Measurements from ENCODE around the gene POC5. TPM values are rescaled to one million over a fixed set of nuclear protein-coding genes. Genes with fewer than 3 reads are reported as not detected.
"Not testable (repeated sequence)": the region's sequence is repeated elsewhere in the genome, so short reads cannot be mapped to it uniquely, and the experiment has no call there.

The POC5 gene
- total and polyA plus RNA-seq, 9 donors: 8.3 to 14.4 (median 12.1) TPM

DNA sequence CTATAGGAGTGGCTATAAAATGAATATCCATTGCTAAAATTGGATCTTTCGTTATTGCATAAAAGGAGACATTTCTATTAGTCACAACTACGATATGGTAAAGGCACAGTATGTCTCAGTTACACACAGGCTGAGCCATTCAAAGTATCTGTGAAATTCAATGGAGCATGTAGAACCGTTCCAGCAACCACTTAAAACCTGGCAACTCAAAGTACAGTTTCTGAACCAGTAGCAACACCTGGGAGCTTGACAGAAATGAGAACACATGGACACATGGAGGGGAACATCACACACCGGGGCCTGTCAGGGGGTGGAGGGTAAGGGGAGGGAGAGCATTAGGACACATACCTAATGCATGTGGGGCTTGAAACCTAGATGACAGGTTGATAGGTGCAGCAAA, 15.4 kb downstream of the POC5 start:
- WGBS, 3 donors: 96 to 97% (median 96%) methylated on average over 4 of the region's 4 CpGs
- no peak overlapping the region for H3K27ac ChIP-seq
- no peak overlapping the region for H3K4me3 ChIP-seq
- no peaks in the 10 kb centered on the region for H3K4me1 ChIP-seq (ENCODE audit: insufficient read depth)
- no peak for DNase-seq
- H3K9me3 ChIP-seq: no peaks in the 10 kb centered on the region
- no peaks in the 10 kb centered on the region for H3K36me3 ChIP-seq
- TF ChIP-seq, protein P1, sequence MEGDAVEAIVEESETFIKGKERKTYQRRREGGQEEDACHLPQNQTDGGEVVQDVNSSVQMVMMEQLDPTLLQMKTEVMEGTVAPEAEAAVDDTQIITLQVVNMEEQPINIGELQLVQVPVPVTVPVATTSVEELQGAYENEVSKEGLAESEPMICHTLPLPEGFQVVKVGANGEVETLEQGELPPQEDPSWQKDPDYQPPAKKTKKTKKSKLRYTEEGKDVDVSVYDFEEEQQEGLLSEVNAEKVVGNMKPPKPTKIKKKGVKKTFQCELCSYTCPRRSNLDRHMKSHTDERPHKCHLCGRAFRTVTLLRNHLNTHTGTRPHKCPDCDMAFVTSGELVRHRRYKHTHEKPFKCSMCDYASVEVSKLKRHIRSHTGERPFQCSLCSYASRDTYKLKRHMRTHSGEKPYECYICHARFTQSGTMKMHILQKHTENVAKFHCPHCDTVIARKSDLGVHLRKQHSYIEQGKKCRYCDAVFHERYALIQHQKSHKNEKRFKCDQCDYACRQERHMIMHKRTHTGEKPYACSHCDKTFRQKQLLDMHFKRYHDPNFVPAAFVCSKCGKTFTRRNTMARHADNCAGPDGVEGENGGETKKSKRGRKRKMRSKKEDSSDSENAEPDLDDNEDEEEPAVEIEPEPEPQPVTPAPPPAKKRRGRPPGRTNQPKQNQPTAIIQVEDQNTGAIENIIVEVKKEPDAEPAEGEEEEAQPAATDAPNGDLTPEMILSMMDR (IDR thresholded peaks at IDR 0.05): no peak
- no peak for TF ChIP-seq EP300 (IDR thresholded peaks at IDR 0.05)
- TF ChIP-seq POLR2A (IDR thresholded peaks at IDR 0.05): no peak
- H3K27me3 ChIP-seq: no peaks in the 10 kb centered on the region
- intact Hi-C loops (cut with DNase I): no loop called here

DNA sequence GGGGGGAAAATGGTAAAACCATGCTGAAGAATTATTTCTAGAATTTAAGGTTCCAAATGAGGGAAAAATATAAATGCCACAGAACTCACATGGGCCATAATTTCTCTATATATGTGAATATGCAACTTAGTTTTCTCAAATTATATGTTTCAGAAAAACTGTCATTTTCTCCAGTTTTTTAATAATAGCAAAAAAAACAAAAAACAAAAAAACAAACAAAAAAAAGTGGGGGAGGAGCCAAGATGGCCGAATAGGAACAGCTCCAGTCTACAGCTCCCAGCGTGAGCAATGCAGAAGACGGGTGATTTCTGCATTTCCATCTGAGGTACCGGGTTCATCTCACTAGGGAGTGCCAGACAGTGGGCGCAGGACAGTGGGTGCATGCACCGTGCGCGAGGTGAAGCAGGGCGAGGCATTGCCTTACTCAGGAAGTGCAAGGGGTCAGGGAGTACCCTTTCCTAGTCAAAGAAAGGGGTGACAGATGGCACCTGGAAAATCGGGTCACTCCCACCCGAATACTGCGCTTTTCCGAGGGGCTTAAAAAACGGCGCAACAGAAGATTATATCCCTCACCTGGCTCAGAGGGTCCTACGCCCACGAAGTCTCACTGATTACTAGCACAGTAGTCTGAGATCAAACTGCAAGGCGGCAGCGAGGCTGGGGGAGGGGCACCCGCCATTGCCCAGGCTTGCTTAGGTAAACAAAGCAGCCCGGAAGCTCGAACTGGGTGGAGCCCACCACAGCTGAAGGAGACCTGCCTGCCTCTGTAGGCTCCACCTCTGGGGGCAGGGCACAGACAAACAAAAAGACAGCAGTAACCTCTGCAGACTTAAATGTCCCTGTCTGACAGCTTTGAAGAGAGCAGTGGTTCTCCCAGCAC, 21.5 kb downstream of the POC5 start:
- DNase-seq: not testable (repeated sequence)

DNA sequence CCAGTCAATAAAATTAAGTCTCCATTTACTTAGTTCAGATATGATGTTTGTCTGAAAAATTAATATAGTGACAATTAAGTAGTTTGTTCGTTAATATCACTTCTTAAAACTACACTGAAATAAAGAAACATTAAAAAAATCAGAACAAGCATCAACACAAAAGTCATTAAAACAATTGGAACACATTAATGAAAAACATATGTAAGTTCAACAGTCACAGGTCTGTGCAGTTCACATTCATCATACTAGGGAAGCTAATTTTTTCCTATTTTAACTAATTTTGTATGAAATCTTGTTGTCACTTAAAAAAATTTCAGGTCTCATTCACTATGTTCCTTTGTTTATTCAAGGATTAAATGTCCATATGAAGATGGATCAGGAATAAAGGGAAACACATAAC, 22.5 kb downstream of the POC5 start:
- Histone ChIP-seq H3K9me3 (no peaks in the 10 kb centered on the region), H3K27ac (no peak overlapping the region), H3K36me3 (no peaks in the 10 kb centered on the region), H3K4me3 (no peak overlapping the region), H3K27me3 (no peaks in the 10 kb centered on the region), H3K4me1 (ENCODE audit: insufficient read depth) (no peaks in the 10 kb centered on the region)
- WGBS, 3 donors: 92 to 93% (median 93%) methylated on average over 1 of the region's 1 CpG
- TF ChIP-seq, protein P1 (IDR thresholded peaks at IDR 0.05): no peak
- no peak for TF ChIP-seq EP300 (IDR thresholded peaks at IDR 0.05)
- TF ChIP-seq POLR2A (IDR thresholded peaks at IDR 0.05): no peak
- no peak for DNase-seq
- intact Hi-C loops (cut with DNase I): no loop called here

More for the DNA sequence above, 21.5 kb downstream of the POC5 start:
- H3K4me1 ChIP-seq (ENCODE audit: insufficient read depth); H3K36me3 ChIP-seq; H3K27ac ChIP-seq; H3K27me3 ChIP-seq; H3K9me3 ChIP-seq; intact Hi-C loops (cut with DNase I); H3K4me3 ChIP-seq: not testable (repeated sequence)
- WGBS, 3 donors: 88 to 93% (median 91%) methylated on average over 22 of the region's 22 CpGs

DNA sequence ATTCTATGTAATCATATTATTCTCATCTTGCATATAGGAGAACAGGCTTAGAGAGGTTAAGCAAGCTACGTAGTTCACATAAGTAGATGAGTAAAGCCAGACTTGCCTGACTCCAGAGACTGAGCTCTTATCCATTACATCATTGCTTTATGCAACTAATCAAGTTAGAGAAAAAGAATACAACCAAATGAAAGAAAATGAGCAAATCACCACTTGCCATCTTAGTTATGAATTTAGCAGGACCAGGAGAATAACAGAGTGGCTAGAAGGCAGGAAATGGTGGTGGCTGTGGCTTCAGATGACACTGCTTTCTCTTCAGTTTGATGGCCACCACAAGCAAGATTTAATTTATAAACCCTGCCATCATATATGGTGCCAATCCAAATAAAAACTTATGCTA, 26.6 kb downstream of the POC5 start:
- 96 to 99% (median 98%) methylated on average over 1 of the region's 1 CpG for WGBS, 3 donors
- H3K27me3 ChIP-seq: no peaks in the 10 kb centered on the region

DNA sequence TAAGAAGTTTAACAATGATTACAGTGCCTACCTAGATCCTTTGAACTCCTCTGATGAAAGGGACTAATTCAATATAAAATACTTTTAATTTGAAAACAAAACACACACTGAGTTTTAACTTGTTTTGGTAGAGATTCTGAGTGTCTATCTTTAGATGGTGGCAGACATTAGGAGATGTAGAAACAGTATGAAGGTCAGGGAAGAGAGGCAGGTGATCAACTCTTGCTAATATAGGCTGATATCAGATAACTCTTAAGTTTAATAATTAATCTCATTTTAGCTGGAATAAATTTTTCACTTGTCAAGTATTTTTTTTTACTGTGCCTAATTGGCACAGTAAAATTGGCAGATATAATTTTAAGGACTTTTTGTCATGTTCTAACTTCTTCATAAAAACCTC, 30.8 kb downstream of the POC5 start:
- TF ChIP-seq EP300 (IDR thresholded peaks at IDR 0.05) (no peak), POLR2A (IDR thresholded peaks at IDR 0.05) (no peak)
- TF ChIP-seq, protein P1 (IDR thresholded peaks at IDR 0.05): no peak
- H3K27ac ChIP-seq: no peak overlapping the region
- no peaks in the 10 kb centered on the region for H3K4me1 ChIP-seq (ENCODE audit: insufficient read depth)
- DNase-seq: no peak
- H3K36me3 ChIP-seq: no peaks in the 10 kb centered on the region
- H3K9me3 ChIP-seq: no peaks in the 10 kb centered on the region
- H3K4me3 ChIP-seq: no peak overlapping the region
- H3K27me3 ChIP-seq: no peaks in the 10 kb centered on the region
- intact Hi-C loops (cut with DNase I): loop anchor here in 1 of 4 donors (10.0 kb wide), 1 partner anchor 452 kb away; the partner anchor contains the start of gene ANKRD31

More for the DNA sequence above, 26.6 kb downstream of the POC5 start:
- intact Hi-C loops (cut with DNase I): no loop called here
- Histone ChIP-seq H3K9me3 (no peaks in the 10 kb centered on the region), H3K4me1 (ENCODE audit: insufficient read depth) (no peaks in the 10 kb centered on the region), H3K36me3 (no peaks in the 10 kb centered on the region), H3K4me3 (no peak overlapping the region), H3K27ac (no peak overlapping the region)
- no peak for DNase-seq
- TF ChIP-seq POLR2A (IDR thresholded peaks at IDR 0.05): no peak

Measured in ovary (tissue), 9 donors.